ENCODE measurements around the gene GET3.
"Not testable (repeated sequence)": the region's sequence is repeated elsewhere in the genome, so short reads cannot be mapped to it uniquely, and the experiment has no call there.

Gene GET3

GRCh38 chr19:12736995-12737834, at the start of gene GET3:
TSS of gene GET3 (plus strand) at chr19:12737497. CDS start at chr19:12737506, 9 bp downstream.
- DNase-seq (ENCODE audit: low spot score), result peak; percentile 94

- no peak for DNase-seq (ENCODE audit: low spot score)
These were observed 48.3 kb upstream of the GET3 start for GRCh38 chr19:12689012-12689411.

GRCh38 chr19:12689581-12690216, 47.6 kb upstream of the GET3 start:
- no peak for DNase-seq (ENCODE audit: low spot score)

GRCh38 chr19:12692960-12693359, 44.3 kb upstream of the GET3 start:
- DNase-seq (ENCODE audit: low spot score), result no peak

GRCh38 chr19:12694641-12695040, 42.7 kb upstream of the GET3 start:
- no peak for DNase-seq (ENCODE audit: low spot score)

GRCh38 chr19:12695096-12695495, 42.2 kb upstream of the GET3 start:
- no peak for DNase-seq (ENCODE audit: low spot score)

GRCh38 chr19:12695514-12695913, 41.8 kb upstream of the GET3 start:
- no peak for DNase-seq (ENCODE audit: low spot score)

GRCh38 chr19:12695997-12696365, 41.3 kb upstream of the GET3 start:
- no peak for DNase-seq (ENCODE audit: low spot score)

- DNase-seq (ENCODE audit: low spot score), result peak; percentile 96
These were observed 40.6 kb upstream of the GET3 start, which contains the start of gene FBXW9 for GRCh38 chr19:12696366-12697335. TSS of gene FBXW9 (minus strand) at chr19:12696631. CDS start at chr19:12696581, 50 bp downstream.

GRCh38 chr19:12697425-12697824, 39.9 kb upstream of the GET3 start:
- DNase-seq (ENCODE audit: low spot score), result not testable (repeated sequence)

- no peak for DNase-seq (ENCODE audit: low spot score)
These were observed 39.2 kb upstream of the GET3 start for GRCh38 chr19:12698138-12698537.

GRCh38 chr19:12701596-12702282, 35.6 kb upstream of the GET3 start:
- DNase-seq (ENCODE audit: low spot score), result no peak

GRCh38 chr19:12703046-12703445, 34.3 kb upstream of the GET3 start:
- peak; percentile 83 for DNase-seq (ENCODE audit: low spot score)

GRCh38 chr19:12705169-12705568, 32.1 kb upstream of the GET3 start:
- DNase-seq (ENCODE audit: low spot score), result no peak

GRCh38 chr19:12705654-12706331, 31.5 kb upstream of the GET3 start:
- DNase-seq (ENCODE audit: low spot score), result no peak

- no peak for DNase-seq (ENCODE audit: low spot score)
These were observed 31.0 kb upstream of the GET3 start for GRCh38 chr19:12706332-12706718.

GRCh38 chr19:12708641-12709040, 28.7 kb upstream of the GET3 start:
- DNase-seq (ENCODE audit: low spot score), result no peak

GRCh38 chr19:12711187-12711586, 26.1 kb upstream of the GET3 start:
- DNase-seq (ENCODE audit: low spot score), result no peak

- DNase-seq (ENCODE audit: low spot score), result not testable (repeated sequence)
These were observed 25.2 kb upstream of the GET3 start for GRCh38 chr19:12712077-12712476.

- DNase-seq (ENCODE audit: low spot score), result not testable (repeated sequence)
These were observed 24.0 kb upstream of the GET3 start for GRCh38 chr19:12713304-12713703.

GRCh38 chr19:12715102-12715501, 22.2 kb upstream of the GET3 start:
- DNase-seq (ENCODE audit: low spot score), result no peak
